Activated B cell treated with CpG ODN at 0.5 μM for 24 hours (primary cell): ENCODE measurements around the gene TMEM95. TPM values are rescaled to one million over a fixed set of nuclear protein-coding genes. Genes with fewer than 3 reads are reported as not detected.

Source experiments
- ATAC-seq: fragments of 200-7000 bp; cut with Tn5 transposase; one replicate; pipeline ENCODE4 v1.10.0; 2021; ENCODE audit warnings: low read depth, mild to moderate bottlenecking, moderate library complexity
- CTCF ChIA-PET: fragments of 350-600 bp; sonication (Branson Sonifier 250); formaldehyde crosslinking; loops from one replicate; lab custom pipeline; 2021; ENCODE audit warnings: antibody characterized with exemption; lab: Charles Lee
- POLR2A ChIA-PET: fragments of 350-600 bp; sonication (Branson Sonifier 250); formaldehyde crosslinking; loops from one replicate; lab custom pipeline; 2021; ENCODE audit warnings: antibody characterized with exemption; lab: Charles Lee
- DNase-seq: peaks from one replicate; pipeline ENCODE4 v3.0.0; 2022
- H3K27ac Mint-ChIP-seq: one replicate; pipeline ENCODE4 v1.8.0; 2020; ENCODE audit warnings: mixed read lengths
- H3K27me3 Mint-ChIP-seq: one replicate; pipeline ENCODE4 v1.8.0; 2021; ENCODE audit warnings: mixed read lengths
- H3K36me3 Mint-ChIP-seq: one replicate; pipeline ENCODE4 v1.8.0; 2021; ENCODE audit warnings: low read depth, mixed read lengths
- H3K4me1 Mint-ChIP-seq: one replicate; pipeline ENCODE4 v1.8.0; 2021; ENCODE audit warnings: mixed read lengths
- H3K4me3 Mint-ChIP-seq: one replicate; pipeline ENCODE4 v1.8.0; 2020; ENCODE audit warnings: mild to moderate bottlenecking, mixed read lengths
- H3K9me3 Mint-ChIP-seq: one replicate; pipeline ENCODE4 v1.8.0; 2020; ENCODE audit warnings: mixed read lengths
- intact Hi-C: fragments of 100-400 bp; cut with micrococcal nuclease; formaldehyde crosslinking; loops from one replicate; pipeline ENCODE4 v1.15.1; 2024
- total RNA-seq: library from RNA; stranded (reverse); gene quantifications from 2 replicates; pipeline ENCODE4 v1.2.3, GENCODE V29; 2022
- TF ChIP-seq, protein P1 (sequence below): fragments of 200-600 bp; IDR thresholded peaks from one replicate; pipeline ENCODE4 v1.8.0; 2022; ENCODE audit warnings: antibody characterized with exemption, mild to moderate bottlenecking

The TMEM95 gene
- total RNA-seq, 1 donor from 2014 or later = not detected

DNA sequence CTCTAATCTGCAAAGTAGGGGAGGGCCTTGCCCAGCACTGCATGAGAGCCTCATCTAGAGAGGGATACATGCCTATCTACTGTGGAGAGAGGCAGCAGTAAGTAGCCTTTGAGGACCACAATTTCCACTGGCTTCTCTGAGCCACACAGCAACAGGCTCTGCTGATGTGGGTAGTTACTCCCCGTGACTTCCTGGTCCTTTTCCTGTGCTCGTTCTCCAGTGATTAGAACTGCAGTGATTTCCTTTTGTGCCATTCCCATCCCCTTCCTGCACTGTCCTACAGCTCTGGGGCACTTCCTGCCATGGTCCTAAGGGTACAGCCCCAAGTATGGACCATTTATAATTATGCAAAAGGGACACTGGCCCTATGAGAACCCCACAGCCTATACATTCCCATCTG, 36.4 kb downstream of the TMEM95 start:
- Mint-ChIP-seq H3K4me3 (no peak overlapping the region), H3K4me1 (peaks cover 13% of the 10 kb centered on the region), H3K27ac (no peak overlapping the region), H3K9me3 (no peaks in the 10 kb centered on the region), H3K27me3 (no peaks in the 10 kb centered on the region), H3K36me3 (peaks cover 32% of the 10 kb centered on the region)
- no peak for DNase-seq
- ATAC-seq = no peak
- CTCF ChIA-PET = no interaction called here
- POLR2A ChIA-PET = no interaction called here
- intact Hi-C loops = no loop called here
- TF ChIP-seq, protein P1, sequence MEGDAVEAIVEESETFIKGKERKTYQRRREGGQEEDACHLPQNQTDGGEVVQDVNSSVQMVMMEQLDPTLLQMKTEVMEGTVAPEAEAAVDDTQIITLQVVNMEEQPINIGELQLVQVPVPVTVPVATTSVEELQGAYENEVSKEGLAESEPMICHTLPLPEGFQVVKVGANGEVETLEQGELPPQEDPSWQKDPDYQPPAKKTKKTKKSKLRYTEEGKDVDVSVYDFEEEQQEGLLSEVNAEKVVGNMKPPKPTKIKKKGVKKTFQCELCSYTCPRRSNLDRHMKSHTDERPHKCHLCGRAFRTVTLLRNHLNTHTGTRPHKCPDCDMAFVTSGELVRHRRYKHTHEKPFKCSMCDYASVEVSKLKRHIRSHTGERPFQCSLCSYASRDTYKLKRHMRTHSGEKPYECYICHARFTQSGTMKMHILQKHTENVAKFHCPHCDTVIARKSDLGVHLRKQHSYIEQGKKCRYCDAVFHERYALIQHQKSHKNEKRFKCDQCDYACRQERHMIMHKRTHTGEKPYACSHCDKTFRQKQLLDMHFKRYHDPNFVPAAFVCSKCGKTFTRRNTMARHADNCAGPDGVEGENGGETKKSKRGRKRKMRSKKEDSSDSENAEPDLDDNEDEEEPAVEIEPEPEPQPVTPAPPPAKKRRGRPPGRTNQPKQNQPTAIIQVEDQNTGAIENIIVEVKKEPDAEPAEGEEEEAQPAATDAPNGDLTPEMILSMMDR = no peak

DNA sequence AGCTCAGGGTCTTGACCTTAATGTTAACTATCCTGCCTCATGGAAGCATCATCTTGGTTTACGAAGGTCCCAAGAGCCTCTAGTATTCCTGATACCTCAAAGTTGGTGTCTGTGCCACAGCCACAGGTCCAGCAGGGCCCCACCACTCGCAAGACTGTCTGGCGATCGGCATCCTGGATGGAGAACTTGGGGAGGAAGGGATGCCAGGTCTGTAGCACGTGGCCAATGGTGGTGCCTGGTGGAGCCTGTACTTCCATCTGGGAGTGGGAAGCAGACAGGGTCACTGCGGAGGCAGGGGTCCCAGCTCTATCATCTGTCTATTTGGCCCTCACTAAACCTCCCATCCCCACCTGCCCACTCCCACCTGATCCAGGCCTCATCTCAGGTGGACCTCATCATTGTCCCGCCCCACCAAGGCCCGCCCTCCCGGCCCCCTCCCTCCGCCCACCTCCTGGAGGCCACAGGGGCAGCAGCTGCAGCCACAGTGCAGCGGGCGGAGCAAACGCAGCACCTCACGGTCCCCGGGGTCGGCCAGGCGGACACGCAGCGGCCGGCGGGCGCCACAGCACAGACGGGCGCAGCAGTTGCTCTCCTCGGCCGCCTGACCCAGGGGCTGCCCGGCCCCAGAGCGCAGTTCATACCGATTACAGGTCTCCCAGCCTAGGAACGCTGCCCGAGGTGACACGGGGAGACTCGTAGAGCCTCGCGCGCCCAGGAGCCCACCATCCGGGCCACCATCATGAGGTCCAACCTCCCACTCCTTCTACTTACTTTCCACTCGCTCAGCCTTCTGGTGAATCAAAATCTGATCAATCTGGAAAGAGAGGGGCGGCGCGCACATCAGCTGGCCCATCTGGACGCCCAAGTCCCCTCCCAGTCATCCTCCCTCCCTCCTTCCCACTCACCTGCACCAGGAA, 38.0 kb downstream of the TMEM95 start:
- no peaks in the 10 kb centered on the region for H3K27me3 Mint-ChIP-seq
- no peaks in the 10 kb centered on the region for H3K9me3 Mint-ChIP-seq

DNA sequence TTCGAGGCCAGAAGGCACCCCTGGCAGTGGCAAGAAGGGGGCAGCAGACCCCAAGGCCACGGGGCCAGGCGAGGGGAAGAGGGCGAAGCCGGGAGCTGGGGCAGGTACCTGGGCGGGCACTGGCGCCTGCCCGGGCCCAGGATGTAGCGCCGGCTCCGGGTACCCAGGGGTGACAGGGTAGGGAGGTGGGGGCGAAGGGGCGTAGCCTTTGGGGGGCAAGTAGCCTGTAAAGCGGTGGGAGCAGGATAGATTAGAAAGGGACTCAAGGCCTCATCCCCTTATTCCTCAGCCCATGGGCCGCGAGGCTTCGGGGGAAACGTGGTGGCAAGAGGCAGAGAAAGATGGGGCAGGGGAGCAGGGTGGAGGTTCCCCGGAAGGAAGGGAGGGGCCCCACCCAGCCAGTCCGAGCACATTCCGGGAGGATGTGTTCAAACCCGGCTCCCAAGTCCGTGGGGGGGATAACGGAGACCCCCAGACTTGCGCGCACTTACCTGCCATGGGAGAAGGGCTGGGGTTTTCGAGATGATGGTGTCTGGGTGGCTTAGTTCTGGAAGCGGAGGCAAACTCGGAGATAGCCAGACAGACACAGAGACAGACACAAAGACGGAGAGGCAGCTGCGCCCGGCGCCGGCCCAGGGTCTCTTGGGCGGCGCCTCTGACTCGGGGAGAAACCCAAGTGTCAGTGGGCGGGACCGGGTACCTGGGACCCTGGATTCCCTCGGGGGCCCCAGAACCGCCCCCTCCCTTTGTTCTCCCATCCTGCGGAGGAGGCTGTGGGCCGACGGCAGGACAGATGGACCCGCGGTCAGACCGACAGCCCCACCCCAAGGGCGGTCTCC, 38.9 kb downstream of the TMEM95 start:
- intact Hi-C loops = loop anchor here (1.0 to 2.0 kb wide), 5 partner anchors 10 to 91 kb away; partner anchors contain the start of genes POLR2A, TMEM102 and TMEM256
- DNase-seq (no peak), ATAC-seq (peak; percentile 68)
- no peaks in the 10 kb centered on the region for H3K27me3 Mint-ChIP-seq
- POLR2A ChIA-PET = interaction anchor here (0.5 to 2.4 kb wide), 14 partner anchors 9 to 1409 kb away, joined by 3 to 40 read pairs (median 5); partner anchors contain the start of genes GPS2, POLR2A, SENP3 and TMEM102
- H3K36me3 Mint-ChIP-seq = peaks cover 27% of the 10 kb centered on the region
- peaks cover 15% of the 10 kb centered on the region for H3K4me1 Mint-ChIP-seq
- H3K27ac Mint-ChIP-seq = peak overlapping the region; percentile 84
- no peaks in the 10 kb centered on the region for H3K9me3 Mint-ChIP-seq
- H3K4me3 Mint-ChIP-seq = peak overlapping the region; percentile 91
- CTCF ChIA-PET = interaction anchor here (0.8 to 1.0 kb wide), 3 partner anchors 10 to 167 kb away, joined by 3 to 4 read pairs (median 3); partner anchors contain the start of gene TMEM256
- TF ChIP-seq, protein P1 = no peak

More for the DNA sequence above, 38.0 kb downstream of the TMEM95 start:
- Mint-ChIP-seq H3K4me3 (peak overlapping the region; percentile 91), H3K4me1 (peaks cover 13% of the 10 kb centered on the region), H3K36me3 (peaks cover 30% of the 10 kb centered on the region), H3K27ac (no peak overlapping the region)
- ATAC-seq (no peak), DNase-seq (no peak)
- CTCF ChIA-PET = interaction anchor here (1.0 kb wide), 1 partner anchor 43 kb away, joined by 3 read pairs; no protein-coding TSS in a partner anchor
- intact Hi-C loops = no loop called here
- POLR2A ChIA-PET = interaction anchor here (2.4 kb wide), 1 partner anchor 10 kb away, joined by 40 read pairs; the partner anchor contains the start of gene TMEM256
- TF ChIP-seq, protein P1 = no peak

- Mint-ChIP-seq H3K27ac (peak within 1 kb of the TSS; percentile 85), H3K36me3 (peaks cover 22% of the 10 kb centered on the region), H3K27me3 (no peaks in the 10 kb centered on the region), H3K9me3 (no peaks in the 10 kb centered on the region), H3K4me3 (peak within 1 kb of the TSS; percentile 91), H3K4me1 (peaks cover 15% of the 10 kb centered on the region)
- DNase-seq = peak; percentile 94
- TF ChIP-seq, protein P1 = no peak
- ChIA-PET POLR2A (interaction anchor here (0.6 to 2.4 kb wide), 14 partner anchors 9 to 1408 kb away, joined by 3 to 40 read pairs (median 5); partner anchors contain the start of genes GPS2, POLR2A, SENP3 and TMEM102), CTCF (interaction anchor here (0.8 to 1.0 kb wide), 2 partner anchors 10 to 166 kb away, joined by 3 to 4 read pairs; partner anchors contain the start of gene TMEM256)
- ATAC-seq = peak; percentile 88
- intact Hi-C loops = loop anchor here (1.0 to 2.0 kb wide), 5 partner anchors 10 to 90 kb away; partner anchors contain the start of genes POLR2A, TMEM102 and TMEM256
Observed at GRCh38 chr17:7394452-7395191, 39.7 kb downstream of the TMEM95 start, which contains the start of gene PLSCR3. Gene PLSCR3, minus strand, starts transcription at chr17:7394525. Its CDS starts 415 bp downstream, at chr17:7394110.
